GM21737 (cell line): ENCODE data around the gene ATP10A.
"Not testable (repeated sequence)": the region's sequence is repeated elsewhere in the genome, so short reads cannot be mapped to it uniquely, and the experiment has no call there.

ENCODE experiments used
- ATAC-seq: cut with Tn5 transposase; IDR thresholded peaks from one replicate; pipeline ENCODE4 v1.9.1; 2021; ENCODE audit warnings: mild to moderate bottlenecking, moderate library complexity; ENCODE audit not compliant: unreplicated experiment

Gene ATP10A

DNA sequence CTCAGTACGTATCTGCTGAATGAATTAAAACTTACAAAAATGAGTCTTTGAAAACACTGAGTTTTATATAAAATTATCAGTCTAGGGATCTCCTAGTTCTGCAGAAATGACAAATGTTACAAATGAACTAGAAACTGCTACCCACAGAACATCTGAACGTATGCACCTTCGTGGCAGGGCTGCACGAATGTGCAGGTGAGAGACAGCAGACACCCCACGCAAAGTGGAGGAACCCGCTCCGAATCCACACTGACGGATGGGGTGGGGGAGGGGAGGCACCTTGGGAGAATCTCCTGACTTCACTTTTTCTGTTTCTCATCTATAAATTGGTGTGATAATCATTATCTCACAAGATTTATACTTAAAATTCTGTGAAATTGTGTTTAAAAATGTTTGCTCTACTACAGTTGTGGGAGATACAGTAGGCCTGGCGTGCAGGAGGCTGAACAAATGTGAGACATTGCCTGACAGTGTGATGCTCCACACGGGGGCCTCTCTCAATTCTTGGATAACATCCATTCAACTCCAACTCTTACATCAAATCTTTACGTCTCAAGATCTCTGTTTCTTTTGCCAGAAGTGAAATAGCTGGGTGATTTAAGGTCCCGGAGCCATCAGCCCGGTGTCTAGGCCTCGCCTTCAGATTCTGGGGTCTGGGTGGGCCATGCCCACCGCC is 86.9 kb downstream of the ATP10A start:
- no peak for ATAC-seq

GRCh38 chr15:25775317-25775912 is 87.7 kb downstream of the ATP10A start:
- peak; percentile 81 for ATAC-seq

GRCh38 chr15:25774871-25775270 is 88.3 kb downstream of the ATP10A start:
- no peak for ATAC-seq

DNA sequence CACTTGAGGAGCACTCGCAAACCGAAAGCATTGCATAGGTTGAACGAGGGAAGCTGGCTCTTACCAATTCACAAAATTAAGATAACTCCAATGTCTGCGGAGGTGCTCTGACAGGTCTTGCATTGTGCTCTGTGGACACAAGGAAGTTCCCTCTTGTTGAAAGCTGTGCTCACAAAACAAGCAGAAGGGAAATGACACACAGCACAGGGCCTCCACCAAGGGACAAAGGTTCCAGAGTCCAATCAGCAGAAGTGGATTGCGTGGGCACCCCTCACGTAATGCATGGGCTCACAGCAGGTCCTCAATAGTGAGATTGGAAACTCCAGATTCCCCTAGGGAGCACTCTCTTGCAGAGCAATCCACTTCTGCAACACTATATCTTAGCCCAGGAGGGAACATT is 89.9 kb downstream of the ATP10A start:
- ATAC-seq: no peak

GRCh38 chr15:25772500-25772899 is 90.6 kb downstream of the ATP10A start:
- ATAC-seq: no peak

- ATAC-seq: not testable (repeated sequence)
These were observed 91.4 kb downstream of the ATP10A start for GRCh38 chr15:25771736-25772135.

- ATAC-seq: no peak
These were observed 91.8 kb downstream of the ATP10A start for GRCh38 chr15:25771338-25771706.

GRCh38 chr15:25770618-25771337 is 92.3 kb downstream of the ATP10A start:
- ATAC-seq: no peak

DNA sequence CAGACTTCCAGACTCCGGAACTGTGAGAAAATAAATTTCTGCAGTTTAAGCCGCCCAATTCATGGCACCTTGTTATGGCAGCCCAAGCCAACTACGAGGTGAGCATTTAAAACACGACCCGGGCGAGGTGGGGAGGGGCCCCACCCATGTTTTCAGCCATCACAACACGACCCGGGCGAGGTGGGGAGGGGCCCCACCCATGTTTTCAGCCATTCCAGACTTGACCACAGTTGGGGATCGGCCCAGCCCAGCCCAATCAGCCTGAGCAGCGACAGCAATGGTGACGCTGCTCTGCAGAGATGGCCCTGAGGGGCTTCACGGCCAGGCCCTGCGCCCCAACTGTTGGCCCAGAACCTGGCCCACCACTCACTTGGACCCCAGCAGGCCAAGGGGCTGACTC is 93.1 kb downstream of the ATP10A start:
- ATAC-seq: no peak

DNA sequence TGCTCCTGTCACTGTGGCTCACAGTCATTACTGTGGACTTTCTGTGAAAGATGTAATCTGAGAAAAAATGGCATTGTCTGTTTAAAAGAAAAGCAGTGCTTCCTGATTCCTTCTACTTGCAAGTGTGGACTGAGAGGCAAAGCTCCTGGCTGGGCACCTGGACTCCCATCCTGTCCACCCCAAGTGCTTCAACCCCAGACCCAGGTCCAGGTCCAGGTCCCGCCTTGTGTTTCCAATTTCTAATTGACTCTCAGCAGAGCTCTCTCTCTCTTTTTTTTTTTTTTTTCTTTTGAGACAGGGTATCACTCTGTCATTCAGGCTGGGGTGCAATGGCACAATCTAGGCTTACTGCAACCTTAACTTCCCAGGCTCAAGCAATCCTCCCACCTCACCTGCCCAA is 94.9 kb downstream of the ATP10A start:
- no peak for ATAC-seq

DNA sequence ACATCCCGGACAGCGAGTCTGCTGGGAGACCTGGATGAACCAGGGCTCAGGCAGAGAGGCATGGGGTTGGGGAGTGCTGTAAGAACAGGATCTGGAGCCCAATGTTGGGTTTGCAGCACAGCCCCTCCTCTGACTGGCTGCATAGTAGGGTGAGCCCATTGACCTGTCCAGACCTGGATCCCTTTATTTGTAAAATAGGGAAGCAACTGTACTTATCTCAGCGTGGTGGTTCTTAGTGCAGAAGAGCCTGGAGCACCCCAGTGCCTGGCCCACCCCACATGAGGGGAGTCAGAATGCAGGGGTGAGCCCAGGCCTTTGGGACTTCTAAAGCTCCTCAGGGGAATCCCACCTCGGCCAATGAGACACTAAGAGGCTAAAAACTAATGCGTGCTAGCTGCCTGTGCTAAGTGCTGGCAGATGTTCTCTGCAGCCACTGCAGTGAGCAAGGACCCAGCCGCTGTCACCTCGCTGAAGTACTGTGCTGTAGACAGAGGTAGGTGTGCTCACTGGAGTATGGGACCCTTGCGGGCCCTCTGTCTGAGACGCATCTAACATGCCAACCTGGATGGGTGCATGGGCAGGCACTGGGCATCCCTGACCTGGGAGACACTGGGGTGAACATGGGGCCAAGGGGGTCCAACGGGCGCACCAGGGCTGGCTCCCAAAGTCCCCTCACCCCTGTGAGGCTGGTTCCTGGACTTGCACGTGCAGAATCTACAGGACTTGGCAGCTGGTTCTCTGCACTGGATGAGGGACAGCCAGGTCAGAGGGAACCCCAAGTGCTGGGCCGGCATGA is 95.6 kb downstream of the ATP10A start:
- ATAC-seq: no peak

- no peak for ATAC-seq
These were observed 96.7 kb downstream of the ATP10A start for GRCh38 chr15:25766417-25766816.

- ATAC-seq: no peak
These were observed 98.0 kb downstream of the ATP10A start for GRCh38 chr15:25764980-25765735.

DNA sequence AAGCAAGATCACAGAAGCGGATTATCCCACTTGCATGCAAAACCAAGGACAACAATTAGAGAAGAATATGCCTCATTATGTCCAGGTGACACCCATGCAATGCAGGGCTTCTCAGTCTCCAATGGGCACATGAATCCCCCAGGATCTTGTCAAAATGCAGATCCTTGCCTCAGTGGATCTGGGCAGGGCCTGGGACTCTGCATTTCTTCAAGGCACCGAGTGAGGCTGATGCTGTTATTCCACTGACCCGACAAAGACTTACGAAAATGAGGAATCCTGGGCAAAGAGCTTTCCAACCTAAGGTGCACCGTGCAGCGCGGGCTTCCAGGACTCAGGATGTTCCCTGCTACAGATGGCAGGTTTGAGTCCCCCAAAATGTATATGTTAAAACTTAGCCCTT is 99.2 kb downstream of the ATP10A start:
- no peak for ATAC-seq

DNA sequence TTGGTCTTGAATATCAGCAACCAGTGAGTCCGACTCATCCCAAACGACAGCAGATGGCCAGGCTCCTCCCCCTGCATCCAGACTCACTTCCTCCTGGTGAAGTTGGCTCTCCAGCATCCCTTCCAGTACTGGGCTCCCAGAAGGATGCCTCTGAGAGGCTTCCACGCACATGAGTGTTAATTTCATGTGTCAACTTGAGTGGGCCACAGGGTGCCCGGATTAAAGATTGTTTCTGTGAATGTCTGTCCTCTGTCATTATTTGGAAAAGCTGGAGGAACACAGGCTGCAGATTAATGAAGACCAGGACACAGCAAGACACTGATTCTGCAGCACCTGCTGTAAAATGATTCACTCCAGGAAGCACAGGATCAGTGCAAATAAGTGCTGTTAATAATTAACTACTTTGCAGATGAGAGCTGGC is 99.8 kb downstream of the ATP10A start:
- no peak for ATAC-seq

DNA sequence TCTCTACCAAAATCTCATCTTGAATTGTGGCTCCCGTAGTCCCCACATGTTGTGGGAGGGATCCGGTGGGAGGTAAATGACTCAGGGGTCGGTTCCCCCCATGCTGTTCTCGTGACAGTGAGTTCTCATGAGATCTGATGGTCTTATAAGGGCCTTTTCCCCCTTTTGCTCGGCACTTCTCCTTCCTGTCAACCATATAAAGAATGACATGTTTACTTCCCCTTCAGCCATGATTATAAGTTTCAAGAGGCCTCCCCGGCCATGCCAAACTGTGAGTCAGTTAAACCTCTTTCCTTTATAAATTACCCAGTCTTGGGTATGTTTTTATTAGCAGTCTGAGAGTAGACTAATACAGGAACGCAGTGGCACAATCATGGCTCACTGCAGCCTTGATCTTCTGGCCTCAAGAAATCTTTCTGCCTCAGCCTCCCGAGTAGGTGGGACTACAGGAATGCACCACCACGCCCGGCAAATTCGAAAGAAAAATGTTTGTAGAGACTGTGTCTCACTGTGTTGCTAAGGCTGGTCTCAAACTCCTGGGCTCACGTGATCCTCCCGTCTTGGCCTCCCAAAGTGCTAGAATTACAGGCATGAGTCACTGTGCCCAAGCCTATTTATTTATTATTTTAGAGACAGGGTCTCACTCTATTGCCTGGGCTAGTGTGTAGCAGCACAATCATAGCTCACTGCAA is 101.0 kb downstream of the ATP10A start:
- no peak for ATAC-seq

DNA sequence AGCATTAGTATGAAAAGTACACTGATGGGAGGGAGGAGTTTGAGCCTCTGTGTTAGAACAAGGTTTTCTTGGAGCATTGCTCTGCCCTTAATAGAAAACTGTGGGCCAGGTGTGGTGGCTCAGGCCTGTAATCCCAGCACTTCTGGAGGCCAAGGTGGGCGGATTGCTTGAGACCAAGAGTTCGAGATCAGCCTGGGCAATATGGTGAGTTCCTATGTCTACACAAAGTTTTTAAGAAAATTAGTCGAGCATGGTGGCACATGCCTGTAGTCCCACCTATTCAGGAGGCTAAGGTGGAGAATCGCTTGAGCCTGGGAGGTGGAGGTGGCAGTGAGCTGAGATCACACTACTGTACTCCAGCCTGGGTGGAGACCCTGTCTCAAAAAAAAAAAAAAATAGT is 103.7 kb downstream of the ATP10A start:
- ATAC-seq: no peak

- not testable (repeated sequence) for ATAC-seq
These were observed 104.5 kb downstream of the ATP10A start for GRCh38 chr15:25758612-25759011.

DNA sequence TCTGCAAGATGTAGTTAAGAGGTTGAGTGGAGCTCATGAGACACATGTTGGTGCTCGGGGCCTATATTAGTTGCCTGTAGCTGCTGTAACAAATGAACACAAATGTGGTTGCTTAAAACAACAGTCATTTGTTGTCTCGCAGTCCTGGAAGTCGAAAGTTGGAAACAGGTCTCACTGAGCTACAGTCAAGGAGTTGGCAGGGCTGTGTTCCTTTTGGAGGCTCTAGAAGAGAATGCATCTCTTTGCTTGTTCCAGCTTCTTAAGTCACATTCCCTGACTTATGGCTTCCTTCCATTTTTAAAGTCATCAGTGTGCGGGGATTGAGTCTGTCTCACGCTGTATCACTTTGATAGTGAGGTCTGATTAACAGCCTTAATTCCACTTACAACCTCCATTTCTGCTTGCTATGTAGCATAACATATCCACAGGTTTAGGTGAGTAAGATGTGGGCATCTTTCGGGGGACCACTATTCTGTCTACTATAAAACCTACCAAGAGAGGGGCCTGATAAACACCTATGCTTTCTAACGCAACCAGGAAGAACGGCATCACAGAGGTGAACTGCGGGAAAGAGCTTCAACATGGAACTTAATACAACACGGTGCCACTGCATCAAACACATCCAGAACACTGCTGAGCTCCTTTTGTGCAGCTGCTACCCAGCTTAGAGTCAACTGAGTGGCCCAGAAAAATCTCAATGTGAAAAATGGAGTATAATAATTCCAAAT is 119.4 kb downstream of the ATP10A start:
- ATAC-seq: no peak
